HG02623 (cell line): Measurements from ENCODE around the gene KIFC3.

Experiments
- ATAC-seq: cut with Tn5 transposase; IDR thresholded peaks from one replicate; pipeline ENCODE4 v1.9.1; 2021; ENCODE audit warnings: moderate library complexity; ENCODE audit not compliant: unreplicated experiment

Gene KIFC3

DNA sequence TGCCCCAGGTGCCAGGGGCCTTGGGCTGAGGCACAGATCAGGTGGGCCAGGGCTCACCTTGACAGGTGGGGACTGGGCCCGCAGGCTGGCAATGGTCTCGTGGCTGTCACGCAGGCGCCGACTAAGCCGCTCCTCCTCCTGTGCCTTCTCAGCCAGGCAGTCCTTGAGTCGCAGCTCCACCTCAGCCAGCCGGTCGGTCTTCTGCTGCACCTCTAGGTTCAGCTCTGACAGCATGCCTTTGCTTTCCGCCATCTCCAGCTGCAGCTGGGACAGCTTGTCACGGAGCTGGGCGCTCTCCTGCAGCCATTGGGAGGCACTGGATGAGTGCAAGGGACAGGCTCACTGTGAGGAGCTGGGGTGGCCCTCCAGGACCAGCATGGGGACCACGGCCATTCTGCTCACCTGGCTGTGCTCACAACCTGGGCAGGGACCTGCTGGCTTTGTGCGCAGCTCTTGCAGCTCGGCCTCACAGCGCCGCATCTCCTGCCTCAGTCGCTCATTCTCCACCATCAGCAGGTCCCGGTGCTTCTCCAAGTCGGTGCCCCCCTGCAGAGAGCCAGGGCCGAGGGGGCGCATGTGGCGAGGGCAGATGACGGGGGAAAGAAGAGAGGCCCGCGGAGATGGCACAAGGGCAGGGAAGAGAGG lies 31.0 kb downstream of the KIFC3 start:
- no peak for ATAC-seq

GRCh38 chr16:57770361-57770760 lies 31.9 kb downstream of the KIFC3 start:
- no peak for ATAC-seq

DNA sequence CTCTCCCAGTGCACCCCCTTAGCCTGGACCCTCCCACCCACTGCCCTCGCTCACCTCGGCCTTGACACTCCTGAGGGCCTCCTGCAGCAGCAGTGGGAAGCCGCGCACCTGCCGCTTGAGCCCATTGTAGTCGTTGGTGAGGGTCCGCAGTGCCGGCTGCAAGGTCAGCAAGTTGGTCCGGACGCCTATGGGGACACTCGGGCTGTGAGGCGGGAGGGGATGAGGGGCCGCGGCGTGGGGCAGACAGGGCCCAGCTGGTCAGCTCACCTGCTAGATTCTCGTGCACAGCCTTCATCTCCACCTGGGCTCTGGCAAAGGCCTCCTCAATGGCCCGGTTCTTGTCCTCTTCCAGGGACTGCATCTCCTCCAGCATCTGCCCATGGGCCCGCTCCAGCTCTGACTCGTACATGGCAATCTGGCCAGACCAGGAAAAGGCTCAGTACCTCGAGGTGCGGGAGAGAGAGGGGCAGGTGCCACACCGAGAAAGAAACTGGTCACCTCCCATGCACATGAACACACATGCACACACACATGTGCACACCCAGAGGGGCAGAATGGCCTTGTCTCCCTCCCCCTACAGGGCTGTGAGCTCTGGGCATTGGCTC lies 32.6 kb downstream of the KIFC3 start:
- no peak for ATAC-seq

GRCh38 chr16:57766714-57767348 lies 35.5 kb downstream of the KIFC3 start:
- ATAC-seq, result no peak

GRCh38 chr16:57765160-57765728 lies 37.0 kb downstream of the KIFC3 start:
- ATAC-seq, result no peak

DNA sequence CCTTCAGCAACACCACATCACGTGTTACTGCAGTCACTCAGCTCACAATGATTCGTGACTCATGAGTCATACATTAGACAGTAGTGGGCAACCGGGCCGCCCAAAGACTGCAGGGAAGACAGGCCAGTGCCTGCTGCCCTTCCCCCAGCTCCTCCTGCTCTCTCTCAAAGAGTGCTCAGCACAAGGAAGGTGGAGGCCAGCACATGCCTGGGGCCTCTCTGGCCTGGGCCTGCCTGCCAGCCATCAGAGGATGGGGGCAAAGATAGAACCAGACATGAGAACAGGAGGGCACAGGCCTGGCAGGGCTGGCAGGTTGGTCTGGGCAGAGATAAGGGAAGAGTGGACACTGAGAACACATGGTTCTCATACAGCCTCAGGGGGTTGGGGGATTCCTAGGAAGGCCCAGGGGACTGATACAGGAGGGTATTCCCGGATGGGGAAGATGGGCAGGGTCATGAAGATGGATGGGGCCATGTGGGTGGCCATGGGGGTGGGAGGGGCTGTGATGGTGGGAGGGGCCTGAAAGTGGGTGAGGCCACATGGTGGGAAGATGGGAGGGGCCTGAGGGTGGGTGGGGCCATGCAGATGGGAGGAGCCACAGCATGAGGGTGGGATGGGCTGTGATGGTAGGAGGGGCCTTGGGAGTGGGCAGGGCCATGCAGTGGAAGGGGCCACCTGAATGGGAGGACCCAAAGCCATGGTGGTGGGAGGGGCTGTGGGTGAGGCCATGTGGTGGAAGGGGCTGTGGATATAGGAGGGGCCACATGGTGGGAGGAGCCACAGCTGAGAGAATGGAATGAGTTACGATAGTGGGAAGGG lies 37.7 kb downstream of the KIFC3 start:
- no peak for ATAC-seq

- ATAC-seq, result no peak
Observed at GRCh38 chr16:57764006-57764340, 38.3 kb downstream of the KIFC3 start.

- ATAC-seq, result no peak
Observed at GRCh38 chr16:57763285-57764005, 38.8 kb downstream of the KIFC3 start.

DNA sequence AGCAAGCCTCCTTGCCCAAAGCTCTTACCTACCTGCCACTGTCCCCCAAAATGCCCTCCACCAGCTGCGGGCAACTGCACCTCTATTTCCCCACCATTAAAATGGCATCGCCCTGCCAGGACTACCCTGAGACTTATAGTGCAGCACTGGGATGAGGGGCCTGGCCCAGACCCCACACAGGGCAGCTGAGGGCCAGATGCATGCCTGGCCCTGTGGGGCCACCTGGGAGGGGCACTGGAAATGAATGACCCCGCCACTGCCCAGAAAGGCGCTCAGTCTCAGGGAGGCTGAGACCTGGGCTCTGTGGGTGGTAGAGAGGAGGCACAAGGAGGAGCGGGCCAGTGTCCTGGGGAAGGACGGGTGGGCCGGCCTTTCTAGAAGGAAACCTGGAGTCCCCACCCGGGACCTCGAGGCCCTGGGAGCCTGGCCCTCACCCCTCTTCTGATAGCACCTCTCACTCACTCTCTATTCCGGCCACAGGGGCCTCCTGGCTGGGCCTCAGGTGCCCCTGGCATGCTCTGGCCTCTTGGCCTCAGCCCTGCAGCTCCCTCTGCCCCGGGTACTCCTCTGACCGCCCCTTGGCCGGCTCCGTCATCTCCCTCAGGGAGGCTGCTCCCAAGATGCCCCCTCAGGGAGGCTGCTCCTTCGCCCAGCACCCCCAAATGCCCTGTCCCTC lies 39.8 kb downstream of the KIFC3 start:
- no peak for ATAC-seq

GRCh38 chr16:57761957-57762356 lies 40.3 kb downstream of the KIFC3 start:
- ATAC-seq, result no peak

- no peak for ATAC-seq
Observed at GRCh38 chr16:57761301-57761700, 41.0 kb downstream of the KIFC3 start.

- ATAC-seq, result no peak
Observed at GRCh38 chr16:57760357-57761160, 41.7 kb downstream of the KIFC3 start.

GRCh38 chr16:57759541-57760356 lies 42.5 kb downstream of the KIFC3 start:
- no peak for ATAC-seq

- ATAC-seq, result no peak
Observed at GRCh38 chr16:57759131-57759530, 43.2 kb downstream of the KIFC3 start.

DNA sequence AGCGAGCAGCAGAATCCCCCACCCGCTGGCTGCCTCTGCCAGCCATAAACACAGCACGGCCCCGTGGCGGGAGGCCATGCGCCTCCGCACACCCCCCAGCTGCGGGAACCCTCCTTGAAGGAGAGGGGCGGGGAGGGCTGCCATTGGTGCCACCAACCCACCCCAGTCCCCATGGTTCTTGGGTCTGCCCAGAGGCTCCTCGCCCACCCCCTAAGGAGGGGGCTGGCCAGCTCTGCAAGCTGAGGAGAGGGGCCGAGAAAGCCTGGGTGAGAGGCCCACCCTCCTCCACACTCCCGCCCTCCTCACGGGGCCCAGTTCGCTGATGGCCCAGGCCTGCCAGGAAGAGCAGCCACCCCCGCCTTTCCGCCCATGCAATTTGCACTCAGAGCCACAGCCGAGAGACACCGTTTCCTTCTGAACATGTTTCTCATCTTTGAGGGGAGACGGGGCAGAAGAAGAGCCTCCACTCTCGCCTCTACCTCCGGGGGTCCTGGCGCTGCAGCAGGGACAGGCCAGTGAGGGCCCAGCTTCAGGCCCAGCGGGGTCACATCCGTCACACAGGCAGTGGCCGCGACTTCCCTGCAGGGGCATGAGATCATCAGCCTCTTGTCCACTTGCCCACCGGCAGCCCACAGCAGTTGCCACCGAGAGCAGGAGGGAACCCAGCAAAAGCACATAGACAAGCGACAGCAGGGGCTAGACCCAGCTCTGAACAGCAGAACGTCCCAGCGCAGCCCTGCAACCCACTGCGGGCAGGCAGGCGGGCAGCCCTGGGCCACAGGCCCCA lies 43.8 kb downstream of the KIFC3 start:
- no peak for ATAC-seq

DNA sequence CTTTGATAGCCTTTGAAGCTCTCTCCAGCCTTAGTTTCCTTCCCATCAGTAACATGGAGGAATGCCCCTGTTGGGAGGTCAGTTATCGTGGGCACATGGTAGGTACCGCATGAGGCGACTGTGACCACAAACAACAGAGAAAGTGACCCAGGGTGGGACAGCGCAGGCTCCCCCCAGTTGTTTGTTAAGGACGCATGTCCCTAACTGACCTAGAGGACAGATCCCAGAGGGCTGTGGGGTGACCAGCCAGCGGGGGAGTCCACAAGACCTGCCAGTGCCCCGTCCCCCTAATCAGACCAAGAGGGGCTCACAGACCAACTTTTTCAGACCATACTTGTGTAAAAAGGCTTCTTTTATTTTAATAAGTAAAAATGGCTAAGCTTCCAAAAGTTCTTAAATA lies 44.4 kb downstream of the KIFC3 start:
- no peak for ATAC-seq

- ATAC-seq, result peak; percentile 81
Observed at GRCh38 chr16:57757326-57757786, 44.9 kb downstream of the KIFC3 start.
